ENCODE measurements around the gene THADA.

DNA sequence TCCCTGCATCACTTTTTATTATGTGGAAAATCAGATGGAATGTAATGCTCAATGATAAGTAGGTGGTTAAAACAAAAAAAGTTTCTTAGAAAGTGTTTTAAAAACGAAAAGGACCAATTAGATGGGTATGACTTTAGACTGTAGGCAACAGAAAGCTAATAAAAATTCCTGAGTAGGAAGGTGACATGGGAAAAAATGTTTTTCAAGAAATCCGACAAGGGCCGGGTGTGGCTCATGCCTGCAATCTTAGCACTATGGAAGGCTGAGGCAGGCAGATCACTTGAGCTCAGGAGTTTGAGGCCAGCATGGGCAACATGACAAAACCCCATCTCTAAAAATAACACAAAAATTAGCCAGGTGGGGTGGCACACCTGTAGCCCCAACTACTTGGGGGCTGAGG is 126.1 kb downstream of the THADA start:
- no peak for TF ChIP-seq FOXA1 (IDR thresholded peaks at IDR 0.05)
- no peak for TF ChIP-seq FOXK2 (IDR thresholded peaks at IDR 0.05)
- no peak for TF ChIP-seq NFRKB (IDR thresholded peaks at IDR 0.05)
- no peak for TF ChIP-seq SP1 (IDR thresholded peaks at IDR 0.05)
- no peak for TF ChIP-seq L3MBTL2 (conservative IDR thresholded peaks at IDR 0.05)
- no peak for TF ChIP-seq FOXM1 (IDR thresholded peaks at IDR 0.05; ENCODE audit: borderline replicate concordance)
- no peak for TF ChIP-seq BHLHE40 (IDR thresholded peaks at IDR 0.05; ENCODE audit: borderline replicate concordance)
- TF ChIP-seq ARNT (IDR thresholded peaks at IDR 0.05), result no peak
- TF ChIP-seq TARDBP (IDR thresholded peaks at IDR 0.05), result no peak
- TF ChIP-seq, protein P1, sequence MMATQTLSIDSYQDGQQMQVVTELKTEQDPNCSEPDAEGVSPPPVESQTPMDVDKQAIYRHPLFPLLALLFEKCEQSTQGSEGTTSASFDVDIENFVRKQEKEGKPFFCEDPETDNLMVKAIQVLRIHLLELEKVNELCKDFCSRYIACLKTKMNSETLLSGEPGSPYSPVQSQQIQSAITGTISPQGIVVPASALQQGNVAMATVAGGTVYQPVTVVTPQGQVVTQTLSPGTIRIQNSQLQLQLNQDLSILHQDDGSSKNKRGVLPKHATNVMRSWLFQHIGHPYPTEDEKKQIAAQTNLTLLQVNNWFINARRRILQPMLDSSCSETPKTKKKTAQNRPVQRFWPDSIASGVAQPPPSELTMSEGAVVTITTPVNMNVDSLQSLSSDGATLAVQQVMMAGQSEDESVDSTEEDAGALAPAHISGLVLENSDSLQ (IDR thresholded peaks at IDR 0.05), result no peak
